Activated T-helper 2 cell treated with anti-CD3 and anti-CD28 coated beads, Interferon-gamma antibody, Interleukin-2, Interleukin-4, amounts not matched to agents 10 μg/mL and 5 μg/mL and 100 μg/mL, durations not matched to agents 14 hours and 24 hours and 36 hours (primary cell): ENCODE data around the gene SLC4A2. TPM values are rescaled to one million over a fixed set of nuclear protein-coding genes. Genes with fewer than 3 reads are reported as not detected.

Experiments
- DNase-seq: peaks from one replicate; pipeline ENCODE4 v3.0.0; 2021; ENCODE audit warnings: low spot score
- H3K27ac Mint-ChIP-seq: one replicate; pipeline ENCODE4 v1.8.0; 2021; ENCODE audit warnings: mixed read lengths
- H3K27me3 Mint-ChIP-seq: one replicate; pipeline ENCODE4 v1.8.0; 2021; ENCODE audit warnings: low read depth, mixed read lengths
- H3K36me3 Mint-ChIP-seq: one replicate; pipeline ENCODE4 v1.8.0; 2021; ENCODE audit warnings: low read depth, mixed read lengths
- H3K4me1 Mint-ChIP-seq: one replicate; pipeline ENCODE4 v1.8.0; 2021; ENCODE audit warnings: low read depth, mixed read lengths
- H3K4me3 Mint-ChIP-seq: one replicate; pipeline ENCODE4 v1.8.0; 2021; ENCODE audit warnings: low read depth, mild to moderate bottlenecking, moderate library complexity, mixed read lengths
- H3K9me3 Mint-ChIP-seq: one replicate; pipeline ENCODE4 v1.8.0; 2021; ENCODE audit warnings: mixed read lengths
- intact Hi-C: fragments of 100-400 bp; cut with micrococcal nuclease; formaldehyde crosslinking; loops from one replicate; pipeline ENCODE4 v1.15.1; 2023
- total RNA-seq: library from RNA; stranded (reverse); gene quantifications from 2 replicates; pipeline ENCODE4 v1.2.3, GENCODE V29; 2022

Gene SLC4A2
- total RNA-seq, 1 donor from 2014 or later, result 109 TPM

DNA sequence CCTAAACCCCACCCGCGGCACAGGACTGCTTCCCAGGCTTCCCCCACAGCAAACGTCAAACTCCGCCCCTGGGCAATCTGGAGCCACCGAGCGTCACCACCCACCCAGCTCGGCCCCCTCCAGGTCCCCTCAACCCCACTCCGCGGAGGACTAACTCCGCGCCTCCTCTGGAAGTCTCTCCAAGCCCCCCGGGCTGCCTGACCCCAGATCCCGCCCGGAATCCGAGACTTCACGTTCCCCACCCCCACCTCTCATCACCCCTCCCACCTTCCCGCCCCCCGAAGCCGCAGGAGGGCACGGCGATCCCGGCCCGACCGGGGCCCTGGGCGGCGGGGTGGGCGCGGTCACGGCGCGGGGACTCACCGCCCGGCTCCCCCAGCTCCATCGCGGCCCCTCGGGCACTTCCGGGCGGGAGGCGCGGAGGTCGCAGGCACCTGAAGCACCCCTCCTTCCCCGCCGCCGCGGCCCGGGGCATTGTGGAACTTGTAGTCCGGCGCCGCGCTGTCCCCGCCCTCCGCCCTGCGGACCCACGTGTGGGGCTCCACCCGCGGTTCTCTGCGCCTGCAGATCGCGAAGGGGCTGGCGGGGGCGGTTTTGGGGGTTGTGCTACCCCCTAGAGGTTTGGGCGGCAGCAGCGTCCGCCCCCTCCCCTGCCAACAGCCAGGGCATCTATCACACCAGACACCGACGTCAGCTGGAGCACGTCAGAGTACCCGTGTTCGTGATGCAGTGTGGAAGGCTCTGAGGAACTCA lies 23.9 kb downstream of the SLC4A2 start, which contains the start of gene TMUB1:
Gene TMUB1, minus strand, starts transcription at position 423 of the 753 bp plus-strand sequence. CDS start 930 bp downstream, outside the sequence.
- H3K4me1 Mint-ChIP-seq, result peaks cover 26% of the 10 kb centered on the region
- intact Hi-C loops, result loop anchor here (1.0 to 10.0 kb wide), 2 partner anchors 55 to 142 kb away; partner anchors contain the start of genes ABCB8 and ABCF2

DNA sequence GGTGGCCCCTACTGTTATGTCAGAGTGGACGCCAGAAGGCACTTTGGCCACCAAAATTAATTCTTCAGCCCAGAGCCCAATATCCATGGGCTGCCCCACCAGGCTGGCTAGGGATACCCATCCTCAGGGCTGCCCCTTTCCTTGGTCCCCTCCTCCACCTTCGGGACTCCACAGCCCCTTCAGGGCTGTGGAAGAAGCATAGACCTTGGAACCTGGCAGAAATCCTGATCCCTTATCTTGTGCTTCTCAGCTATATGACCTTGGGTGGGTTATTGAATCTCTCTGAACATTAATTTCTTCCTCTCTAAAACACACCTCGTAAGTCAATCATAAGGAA lies 24.4 kb downstream of the SLC4A2 start:
- H3K27ac Mint-ChIP-seq, result peak overlapping the region; percentile 6

More for the DNA sequence above, 23.9 kb downstream of the SLC4A2 start, which contains the start of gene TMUB1:
- Mint-ChIP-seq H3K27me3 (peaks cover 6% of the 10 kb centered on the region), H3K9me3 (no peaks in the 10 kb centered on the region), H3K4me3 (peak within 1 kb of the TSS; percentile 94), H3K36me3 (peaks cover 17% of the 10 kb centered on the region), H3K27ac (peak within 1 kb of the TSS; percentile 86)
- DNase-seq, result peak; percentile 76

GRCh38 chr7:151085329-151085690 lies 25.9 kb downstream of the SLC4A2 start:
- DNase-seq, result no peak
- H3K4me1 Mint-ChIP-seq, result peaks cover 24% of the 10 kb centered on the region
- peaks cover 8% of the 10 kb centered on the region for H3K27me3 Mint-ChIP-seq
- H3K4me3 Mint-ChIP-seq, result peak overlapping the region; percentile 86
- peak overlapping the region; percentile 78 for H3K27ac Mint-ChIP-seq
- intact Hi-C loops, result loop anchor here (5.0 to 10.0 kb wide), 2 partner anchors 139 to 418 kb away; partner anchors contain the start of gene ABCF2
- no peaks in the 10 kb centered on the region for H3K9me3 Mint-ChIP-seq
- peaks cover 9% of the 10 kb centered on the region for H3K36me3 Mint-ChIP-seq

More for the DNA sequence above, 24.4 kb downstream of the SLC4A2 start:
- no peaks in the 10 kb centered on the region for H3K9me3 Mint-ChIP-seq
- intact Hi-C loops, result loop anchor here (1.0 to 10.0 kb wide), 2 partner anchors 55 to 141 kb away; partner anchors contain the start of genes ABCB8 and ABCF2
- peaks cover 15% of the 10 kb centered on the region for H3K36me3 Mint-ChIP-seq
- H3K4me3 Mint-ChIP-seq, result peak overlapping the region; percentile 70
- H3K27me3 Mint-ChIP-seq, result peaks cover 6% of the 10 kb centered on the region
- H3K4me1 Mint-ChIP-seq, result peaks cover 26% of the 10 kb centered on the region
- DNase-seq, result no peak

DNA sequence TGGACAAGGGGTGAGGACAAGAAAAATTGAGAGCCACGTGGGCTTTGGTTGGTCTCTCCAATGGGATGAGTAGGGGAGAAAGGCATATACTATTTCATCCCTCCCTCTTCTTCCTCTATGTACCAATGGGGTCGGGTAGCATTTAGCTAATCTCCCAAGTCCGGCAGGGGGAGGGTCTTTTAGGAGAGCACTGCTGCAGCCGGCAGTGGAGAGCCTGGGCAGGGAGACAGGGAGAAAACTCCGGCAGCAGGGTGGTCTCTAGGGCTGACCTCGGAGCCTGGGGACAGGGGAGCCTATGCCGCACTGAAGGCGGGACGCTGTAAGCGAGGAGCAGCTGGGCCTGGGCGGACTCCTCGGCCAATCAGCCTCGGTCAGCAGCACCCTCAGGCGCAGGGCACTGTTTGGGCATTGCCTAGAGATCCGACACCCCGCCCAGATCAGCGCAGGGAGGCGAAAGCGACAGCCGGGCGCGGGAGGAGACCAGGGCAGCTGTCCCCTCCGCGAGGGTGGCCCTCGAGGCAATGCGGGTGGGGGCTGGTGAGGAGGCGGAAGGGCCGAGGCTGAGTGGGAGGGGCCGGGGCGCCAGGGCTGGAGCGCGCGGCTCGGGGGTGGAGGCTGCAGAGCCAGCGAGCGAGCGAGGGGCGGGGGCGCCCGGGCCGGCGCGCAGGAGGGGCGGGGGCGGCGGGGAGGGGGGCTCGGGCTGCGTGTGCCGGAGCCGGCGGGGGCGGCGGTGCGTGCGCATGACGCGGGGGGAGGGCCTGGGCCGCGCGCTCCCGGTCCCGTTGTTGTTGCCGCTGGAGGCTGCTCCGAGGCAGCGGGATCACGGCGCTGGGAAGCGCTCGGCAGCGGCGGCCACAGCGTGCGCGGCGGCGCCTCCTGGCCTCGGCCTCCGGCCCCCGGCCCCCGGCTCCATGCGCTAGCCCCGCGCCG lies 26.6 kb downstream of the SLC4A2 start, which contains the start of gene AGAP3:
Gene AGAP3, plus strand, starts transcription at position 785 of the 930 bp plus-strand sequence. CDS start 267 bp downstream, outside the sequence.
- Mint-ChIP-seq H3K4me3 (peak within 1 kb of the TSS; percentile 87), H3K36me3 (peaks cover 9% of the 10 kb centered on the region), H3K27ac (peak within 1 kb of the TSS; percentile 79), H3K9me3 (no peaks in the 10 kb centered on the region), H3K4me1 (peaks cover 24% of the 10 kb centered on the region), H3K27me3 (peaks cover 8% of the 10 kb centered on the region)
- DNase-seq, result peak; percentile 46
- intact Hi-C loops, result loop anchor here (5.0 to 10.0 kb wide), 2 partner anchors 139 to 419 kb away; partner anchors contain the start of gene ABCF2

- Mint-ChIP-seq H3K4me1 (peaks cover 24% of the 10 kb centered on the region), H3K4me3 (peak overlapping the region; percentile 87), H3K27me3 (peaks cover 8% of the 10 kb centered on the region), H3K9me3 (no peaks in the 10 kb centered on the region), H3K36me3 (peaks cover 9% of the 10 kb centered on the region), H3K27ac (peak overlapping the region; percentile 79)
- intact Hi-C loops, result loop anchor here (5.0 to 10.0 kb wide), 2 partner anchors 138 to 420 kb away; partner anchors contain the start of gene ABCF2
- peak; percentile 28 for DNase-seq
Measured at GRCh38 chr7:151086802-151087244, 27.4 kb downstream of the SLC4A2 start.

DNA sequence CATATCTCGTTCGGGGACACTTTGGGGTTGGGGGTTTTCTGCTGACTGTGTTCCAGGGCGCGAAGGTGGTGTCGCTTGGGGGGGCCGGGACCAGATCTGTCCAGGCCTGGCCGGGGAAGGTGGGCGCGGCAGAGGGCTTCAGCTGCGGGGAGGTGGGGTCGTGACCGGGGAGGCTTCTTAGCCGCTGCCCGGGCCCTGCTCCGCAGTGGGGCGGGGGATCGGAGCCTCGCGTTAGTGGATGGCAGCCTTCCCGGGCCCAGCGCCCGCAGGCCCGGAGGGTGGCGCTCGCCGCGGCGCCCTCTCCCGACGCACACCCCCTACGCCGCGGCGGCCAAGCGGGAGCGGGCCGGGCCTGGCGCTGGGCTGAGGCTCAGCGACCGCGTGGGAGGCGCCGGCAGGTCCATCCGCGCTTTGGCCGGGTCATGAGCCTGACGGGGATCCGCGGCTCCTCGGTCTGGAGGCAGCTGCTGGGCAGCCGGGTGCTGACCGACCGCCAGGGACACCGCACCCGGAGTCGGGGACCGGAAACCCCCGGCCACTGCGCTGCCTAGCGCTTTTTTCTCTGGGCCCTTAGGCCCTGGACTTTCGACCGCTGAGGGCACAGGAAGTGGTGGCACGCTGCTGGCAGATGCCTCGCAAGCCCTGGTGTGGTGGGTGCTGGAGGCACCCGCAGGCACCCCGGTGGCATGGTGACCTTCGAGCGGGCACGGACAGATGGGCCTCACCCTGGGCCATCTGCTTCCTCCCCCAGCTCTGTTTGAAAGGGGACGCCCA lies 28.0 kb downstream of the SLC4A2 start:
- DNase-seq, result no peak
- intact Hi-C loops, result loop anchor here (1.0 to 10.0 kb wide), 3 partner anchors 24 to 420 kb away; partner anchors contain the start of gene ABCF2
- H3K27me3 Mint-ChIP-seq, result peaks cover 8% of the 10 kb centered on the region
- no peaks in the 10 kb centered on the region for H3K9me3 Mint-ChIP-seq
- peak overlapping the region; percentile 58 for H3K27ac Mint-ChIP-seq
- H3K4me1 Mint-ChIP-seq, result peaks cover 23% of the 10 kb centered on the region
- peak overlapping the region; percentile 87 for H3K4me3 Mint-ChIP-seq
- peaks cover 9% of the 10 kb centered on the region for H3K36me3 Mint-ChIP-seq

GRCh38 chr7:151088019-151088855 lies 28.8 kb downstream of the SLC4A2 start:
- DNase-seq, result no peak
- peaks cover 8% of the 10 kb centered on the region for H3K27me3 Mint-ChIP-seq
- H3K27ac Mint-ChIP-seq, result no peak overlapping the region
- peaks cover 4% of the 10 kb centered on the region for H3K36me3 Mint-ChIP-seq
- no peaks in the 10 kb centered on the region for H3K9me3 Mint-ChIP-seq
- peak overlapping the region; percentile 59 for H3K4me3 Mint-ChIP-seq
- intact Hi-C loops, result loop anchor here (1.0 to 10.0 kb wide), 3 partner anchors 23 to 421 kb away; partner anchors contain the start of gene ABCF2
- peaks cover 19% of the 10 kb centered on the region for H3K4me1 Mint-ChIP-seq

DNA sequence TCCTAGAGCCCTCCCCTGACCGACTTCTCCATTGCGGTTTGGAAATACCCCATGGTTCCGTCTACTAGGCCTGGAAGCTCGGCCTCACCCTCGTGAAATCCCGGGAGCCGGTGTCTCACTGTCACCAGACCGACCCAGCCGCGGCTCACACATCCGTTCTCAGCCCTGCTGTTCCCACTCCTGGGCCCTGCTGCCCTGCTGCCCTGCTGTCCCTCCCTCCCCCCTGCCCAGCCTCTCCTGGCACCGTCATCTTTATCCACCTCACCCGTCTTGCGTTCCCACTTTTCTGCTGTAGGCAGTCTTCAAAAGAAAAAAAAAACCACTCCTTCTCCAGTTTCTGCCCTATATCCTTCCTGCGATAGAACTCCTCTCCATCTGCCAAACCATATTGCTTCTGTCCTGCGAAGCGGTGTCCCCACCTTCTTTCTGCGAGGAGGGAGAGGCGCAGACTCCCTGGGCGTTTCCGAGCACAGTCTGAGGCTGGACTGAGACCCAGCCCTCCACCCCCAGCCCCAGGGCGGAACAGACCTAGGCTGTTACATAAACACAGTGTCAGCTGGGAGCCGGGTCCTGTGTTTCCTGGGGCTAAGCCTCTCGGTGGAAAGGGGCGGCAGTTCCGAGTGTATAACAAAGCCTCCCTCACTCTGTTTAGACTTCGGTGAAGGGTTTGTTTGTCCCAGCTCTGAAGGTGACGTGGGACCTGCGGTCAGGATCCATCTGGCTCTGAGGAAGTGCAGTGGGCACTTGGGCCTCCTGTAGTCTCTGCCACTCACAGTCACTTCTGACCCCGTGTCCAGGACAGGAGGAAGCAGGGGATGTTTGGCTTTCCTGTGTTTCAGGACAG lies 29.7 kb downstream of the SLC4A2 start:
- no peak overlapping the region for H3K27ac Mint-ChIP-seq
- H3K4me1 Mint-ChIP-seq, result peaks cover 18% of the 10 kb centered on the region
- H3K36me3 Mint-ChIP-seq, result peaks cover 4% of the 10 kb centered on the region
- DNase-seq, result no peak
- intact Hi-C loops, result loop anchor here (1.0 to 10.0 kb wide), 3 partner anchors 22 to 422 kb away; partner anchors contain the start of gene ABCF2
- peak overlapping the region; percentile 70 for H3K4me3 Mint-ChIP-seq
- peaks cover 8% of the 10 kb centered on the region for H3K27me3 Mint-ChIP-seq
- no peaks in the 10 kb centered on the region for H3K9me3 Mint-ChIP-seq

DNA sequence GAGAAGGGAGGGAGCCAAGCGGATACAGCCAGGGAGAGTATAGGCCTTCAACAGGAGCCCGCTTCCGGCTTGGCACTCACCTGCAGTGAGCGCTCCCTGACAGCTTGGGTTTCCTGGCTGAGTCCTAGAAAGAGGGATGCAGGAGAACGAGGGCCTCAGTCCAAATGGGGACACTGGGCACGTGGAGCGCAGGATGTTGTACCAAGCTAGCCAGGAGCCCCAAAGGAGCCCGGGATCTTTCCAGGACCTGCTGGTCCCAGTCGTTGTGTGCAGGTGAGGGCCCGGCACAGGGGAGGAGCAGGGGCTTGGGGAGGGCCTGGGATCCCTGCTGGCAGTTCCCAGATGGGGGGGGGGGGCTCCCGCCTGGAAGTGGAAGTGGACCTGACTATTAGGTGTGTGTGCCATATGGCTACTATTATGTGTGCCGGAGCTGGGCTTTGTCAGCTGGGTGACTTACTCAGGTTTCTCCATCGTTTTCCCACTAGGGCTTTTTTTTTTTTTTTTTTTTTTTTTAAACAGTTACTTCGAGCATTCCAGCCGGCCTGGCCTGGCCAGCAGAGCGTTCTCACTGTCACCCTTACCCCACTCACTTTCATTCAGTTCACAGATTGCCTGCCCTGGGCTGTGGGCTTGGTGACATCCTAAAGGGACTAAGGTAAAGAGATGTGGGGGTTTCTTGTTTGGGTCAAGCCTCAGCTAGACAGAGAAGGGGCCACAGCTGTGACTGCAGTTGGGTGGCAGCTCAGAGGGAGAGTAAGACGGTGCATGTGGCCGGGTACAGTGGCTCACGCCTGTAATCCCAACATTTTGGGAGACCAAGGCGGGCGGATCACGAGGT lies 30.7 kb downstream of the SLC4A2 start:
- intact Hi-C loops, result loop anchor here (5.0 to 10.0 kb wide), 2 partner anchors 135 to 423 kb away; partner anchors contain the start of gene ABCF2
- no peak overlapping the region for H3K4me3 Mint-ChIP-seq
- H3K9me3 Mint-ChIP-seq, result no peaks in the 10 kb centered on the region
- H3K27ac Mint-ChIP-seq, result no peak overlapping the region
- H3K27me3 Mint-ChIP-seq, result peaks cover 5% of the 10 kb centered on the region
- peaks cover 4% of the 10 kb centered on the region for H3K36me3 Mint-ChIP-seq
- no peak for DNase-seq
- H3K4me1 Mint-ChIP-seq, result peaks cover 13% of the 10 kb centered on the region

DNA sequence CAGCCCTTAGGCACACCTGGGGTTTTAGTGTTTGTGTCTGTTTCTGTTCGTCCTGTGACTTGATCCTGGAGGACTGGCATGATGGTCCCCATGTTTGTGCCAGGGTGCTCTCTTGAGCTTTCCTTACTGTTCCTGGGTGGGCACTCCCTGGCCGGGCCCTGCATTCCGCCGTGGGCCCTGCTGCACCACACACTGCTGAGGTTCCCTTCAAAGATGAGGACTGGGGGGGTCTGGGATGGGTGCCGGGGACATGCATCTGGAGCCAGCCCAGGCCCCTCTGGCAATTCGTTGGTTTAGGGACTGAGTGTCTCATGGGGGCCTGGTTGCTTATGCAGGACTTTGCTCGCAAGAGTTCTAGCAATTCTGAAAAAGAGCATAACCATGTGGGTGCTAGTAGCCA lies 31.6 kb downstream of the SLC4A2 start:
- Mint-ChIP-seq H3K27ac (no peak overlapping the region), H3K27me3 (peaks cover 2% of the 10 kb centered on the region), H3K4me1 (peaks cover 11% of the 10 kb centered on the region), H3K4me3 (no peak overlapping the region), H3K9me3 (no peaks in the 10 kb centered on the region), H3K36me3 (peaks cover 4% of the 10 kb centered on the region)
- no peak for DNase-seq
- intact Hi-C loops, result no loop called here
